ENCODE measurements around the gene EPN3. TPM values are rescaled to one million over a fixed set of nuclear protein-coding genes. Genes with fewer than 3 reads are reported as not detected.
A peak's percentile ranks its signal among the peaks of the same experiment; 100 is the strongest.

Gene EPN3
- polyA plus RNA-seq, 1 donor (not counting 4 experiments of a cell fraction or from before 2014, with no cell fraction given) = 66.7 TPM

DNA sequence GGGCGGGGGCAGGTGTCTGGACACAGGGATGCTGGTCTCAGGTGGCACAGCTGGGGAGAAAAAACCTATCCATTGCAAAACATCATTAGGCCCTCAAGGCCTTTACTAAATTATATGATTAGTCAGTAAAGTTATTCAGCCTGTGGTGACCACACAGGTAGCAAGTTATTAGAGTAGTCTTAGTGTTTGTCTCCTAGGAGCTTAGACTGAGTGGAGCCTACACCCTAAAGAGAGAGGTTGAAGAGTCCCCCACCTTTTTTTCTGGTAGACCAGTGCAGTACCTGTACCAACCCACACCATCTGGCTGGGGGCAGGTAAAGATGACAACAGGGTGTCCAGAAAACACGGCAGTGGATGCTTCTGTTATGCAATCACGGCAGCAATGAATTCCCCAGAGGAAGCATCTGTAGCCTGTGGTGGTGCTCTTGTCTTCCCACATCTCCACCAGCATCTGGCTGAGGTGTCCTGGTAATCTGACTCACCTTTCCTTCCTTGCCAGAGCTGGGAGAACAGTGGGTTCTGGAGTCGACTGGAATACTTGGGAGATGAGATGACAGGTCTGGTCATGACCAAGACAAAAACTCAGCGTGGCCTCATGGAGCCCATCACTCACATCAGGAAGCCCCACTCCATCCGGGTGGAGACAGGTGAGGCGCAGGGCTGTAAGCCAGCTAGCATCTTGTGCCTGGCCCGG, 13.2 kb upstream of the EPN3 start:
- Histone ChIP-seq H3K4me3 (ENCODE audit: control insufficient read depth in 2 of 3, extremely low read depth in 1 of 3, insufficient read depth in 2 of 3, low read depth in 1 of 3, low read length in 3 of 3) (no peak overlapping the region), H3K27ac (ENCODE audit: control insufficient read depth, insufficient read depth, low read length) (peak overlapping the region; percentile 70), H3K4me2 (ENCODE audit: control insufficient read depth, extremely low read depth, insufficient read depth, low read depth, low read length) (peak overlapping the region; percentile 19), H4K20me1 (ENCODE audit: control insufficient read depth, extremely low read depth, insufficient read depth, low read length) (no peaks in the 10 kb centered on the region), H2AFZ (ENCODE audit: control insufficient read depth, low read length) (no peak overlapping the region), H3K27me3 (ENCODE audit: control insufficient read depth, extremely low read depth, insufficient read depth, low read length) (no peaks in the 10 kb centered on the region), H3K36me3 (ENCODE audit: control insufficient read depth in 2 of 2, extremely low read depth in 1 of 2, insufficient read depth in 2 of 2, low read length in 2 of 2) (no peaks in the 10 kb centered on the region), H3K9me1 (ENCODE audit: control insufficient read depth, extremely low read depth, insufficient read depth, low read length) (no peaks in the 10 kb centered on the region), H3K9me3 (ENCODE audit: control insufficient read depth, low read depth, low read length) (no peaks in the 10 kb centered on the region), H3K4me1 (ENCODE audit: control insufficient read depth, extremely low read depth, insufficient read depth, low read length) (peaks cover 90% of the 10 kb centered on the region), H3K9ac (ENCODE audit: control insufficient read depth, extremely low read depth, insufficient read depth, low read length) (peak overlapping the region; percentile 30), H3K79me2 (ENCODE audit: control insufficient read depth, insufficient read depth, low read length) (peaks cover 2% of the 10 kb centered on the region)
- DNase-seq (ENCODE audit: low read depth, low spot score) (peak; percentile 100), FAIRE-seq (peak; percentile 100)
- TF ChIP-seq, protein P1, sequence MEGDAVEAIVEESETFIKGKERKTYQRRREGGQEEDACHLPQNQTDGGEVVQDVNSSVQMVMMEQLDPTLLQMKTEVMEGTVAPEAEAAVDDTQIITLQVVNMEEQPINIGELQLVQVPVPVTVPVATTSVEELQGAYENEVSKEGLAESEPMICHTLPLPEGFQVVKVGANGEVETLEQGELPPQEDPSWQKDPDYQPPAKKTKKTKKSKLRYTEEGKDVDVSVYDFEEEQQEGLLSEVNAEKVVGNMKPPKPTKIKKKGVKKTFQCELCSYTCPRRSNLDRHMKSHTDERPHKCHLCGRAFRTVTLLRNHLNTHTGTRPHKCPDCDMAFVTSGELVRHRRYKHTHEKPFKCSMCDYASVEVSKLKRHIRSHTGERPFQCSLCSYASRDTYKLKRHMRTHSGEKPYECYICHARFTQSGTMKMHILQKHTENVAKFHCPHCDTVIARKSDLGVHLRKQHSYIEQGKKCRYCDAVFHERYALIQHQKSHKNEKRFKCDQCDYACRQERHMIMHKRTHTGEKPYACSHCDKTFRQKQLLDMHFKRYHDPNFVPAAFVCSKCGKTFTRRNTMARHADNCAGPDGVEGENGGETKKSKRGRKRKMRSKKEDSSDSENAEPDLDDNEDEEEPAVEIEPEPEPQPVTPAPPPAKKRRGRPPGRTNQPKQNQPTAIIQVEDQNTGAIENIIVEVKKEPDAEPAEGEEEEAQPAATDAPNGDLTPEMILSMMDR (optimal IDR thresholded peaks at IDR 0.05 in 1 of 3, IDR thresholded peaks at IDR 0.05 in 1 of 3, conservative IDR thresholded peaks at IDR 0.05 in 1 of 3; ENCODE audit: extremely low read depth in 1 of 3, insufficient read depth in 2 of 3, low read length in 3 of 3) = peak in 1 of 3 experiments; percentile 28
- TF ChIP-seq EZH2 (IDR thresholded peaks at IDR 0.05; ENCODE audit: low read length) = no peak
- dilution Hi-C loops (cut with MboI; ENCODE audit: extremely low pct_ligation_motif_present, low sequenced_read_pairs) = no loop called here

DNA sequence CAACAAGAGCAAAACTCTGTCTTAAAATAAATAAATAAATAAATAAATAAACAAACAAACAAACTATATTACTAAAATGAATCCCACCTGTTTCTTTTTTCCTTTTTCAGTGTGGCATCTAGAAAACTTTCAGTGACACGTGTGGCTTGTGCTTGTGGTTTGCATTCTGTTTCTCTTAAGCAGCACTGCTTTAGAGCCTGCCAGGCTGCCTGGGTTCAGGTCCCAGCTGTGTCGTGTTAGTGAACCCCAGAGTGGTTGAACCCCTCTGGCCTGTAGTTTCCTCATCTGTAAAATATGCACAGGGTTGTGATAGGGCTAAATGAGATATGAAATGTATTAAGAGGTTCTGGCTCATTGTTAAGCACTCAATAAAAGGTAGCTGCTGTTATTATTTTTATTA, 12.1 kb upstream of the EPN3 start:
- Histone ChIP-seq H3K4me2 (ENCODE audit: control insufficient read depth, extremely low read depth, insufficient read depth, low read depth, low read length) (no peak overlapping the region), H3K36me3 (ENCODE audit: control insufficient read depth in 2 of 2, extremely low read depth in 1 of 2, insufficient read depth in 2 of 2, low read length in 2 of 2) (no peaks in the 10 kb centered on the region), H3K9me1 (ENCODE audit: control insufficient read depth, extremely low read depth, insufficient read depth, low read length) (no peaks in the 10 kb centered on the region), H3K4me1 (ENCODE audit: control insufficient read depth, extremely low read depth, insufficient read depth, low read length) (peaks cover 80% of the 10 kb centered on the region), H3K9me3 (ENCODE audit: control insufficient read depth, low read depth, low read length) (no peaks in the 10 kb centered on the region), H3K27ac (ENCODE audit: control insufficient read depth, insufficient read depth, low read length) (no peak overlapping the region), H2AFZ (ENCODE audit: control insufficient read depth, low read length) (no peak overlapping the region), H4K20me1 (ENCODE audit: control insufficient read depth, extremely low read depth, insufficient read depth, low read length) (no peaks in the 10 kb centered on the region), H3K79me2 (ENCODE audit: control insufficient read depth, insufficient read depth, low read length) (peaks cover 2% of the 10 kb centered on the region), H3K4me3 (ENCODE audit: control insufficient read depth in 2 of 3, extremely low read depth in 1 of 3, insufficient read depth in 2 of 3, low read depth in 1 of 3, low read length in 3 of 3) (no peak overlapping the region), H3K9ac (ENCODE audit: control insufficient read depth, extremely low read depth, insufficient read depth, low read length) (no peak overlapping the region), H3K27me3 (ENCODE audit: control insufficient read depth, extremely low read depth, insufficient read depth, low read length) (no peaks in the 10 kb centered on the region)
- FAIRE-seq (no peak), DNase-seq (ENCODE audit: low read depth, low spot score) (no peak)
- dilution Hi-C loops (cut with MboI; ENCODE audit: extremely low pct_ligation_motif_present, low sequenced_read_pairs) = no loop called here
- no peak for TF ChIP-seq EZH2 (IDR thresholded peaks at IDR 0.05; ENCODE audit: low read length)
- TF ChIP-seq, protein P1 (optimal IDR thresholded peaks at IDR 0.05 in 1 of 3, IDR thresholded peaks at IDR 0.05 in 1 of 3, conservative IDR thresholded peaks at IDR 0.05 in 1 of 3; ENCODE audit: extremely low read depth in 1 of 3, insufficient read depth in 2 of 3, low read length in 3 of 3) = no peak

All from keratinocyte (primary cell).